ENCODE data around the gene DIAPH2.
A peak's percentile ranks its signal among the peaks of the same experiment; 100 is the strongest.

Gene DIAPH2

GRCh38 chrX:97315939-97316338 is 631.3 kb downstream of the DIAPH2 start:
- no peak for DNase-seq

GRCh38 chrX:97320305-97320704 is 635.7 kb downstream of the DIAPH2 start:
- DNase-seq = no peak

- DNase-seq = no peak
These were observed 637.8 kb downstream of the DIAPH2 start for GRCh38 chrX:97322401-97322800.

- no peak for DNase-seq
These were observed 641.8 kb downstream of the DIAPH2 start for GRCh38 chrX:97326456-97326855.

GRCh38 chrX:97328853-97329390 is 644.3 kb downstream of the DIAPH2 start:
- no peak for DNase-seq

GRCh38 chrX:97330151-97330550 is 645.5 kb downstream of the DIAPH2 start:
- DNase-seq = no peak

- no peak for DNase-seq
These were observed 648.3 kb downstream of the DIAPH2 start for GRCh38 chrX:97332963-97333362.

- DNase-seq = no peak
These were observed 650.2 kb downstream of the DIAPH2 start for GRCh38 chrX:97334850-97335249.

GRCh38 chrX:97344724-97345123 is 660.1 kb downstream of the DIAPH2 start:
- DNase-seq = no peak

GRCh38 chrX:97358941-97359340 is 674.3 kb downstream of the DIAPH2 start:
- no peak for DNase-seq

GRCh38 chrX:97363843-97364242 is 679.2 kb downstream of the DIAPH2 start:
- DNase-seq = no peak

- no peak for DNase-seq
These were observed 681.6 kb downstream of the DIAPH2 start for GRCh38 chrX:97366237-97366636.

- no peak for DNase-seq
These were observed 682.5 kb downstream of the DIAPH2 start for GRCh38 chrX:97367125-97367524.

- DNase-seq = no peak
These were observed 685.3 kb downstream of the DIAPH2 start for GRCh38 chrX:97369947-97370346.

- DNase-seq = peak; percentile 24
These were observed 687.5 kb downstream of the DIAPH2 start for GRCh38 chrX:97372001-97372766.

GRCh38 chrX:97374266-97374665 is 689.6 kb downstream of the DIAPH2 start:
- DNase-seq = no peak

GRCh38 chrX:97380200-97380599 is 695.6 kb downstream of the DIAPH2 start:
- DNase-seq = no peak

- DNase-seq = no peak
These were observed 700.0 kb downstream of the DIAPH2 start for GRCh38 chrX:97384685-97385084.

GRCh38 chrX:97387004-97387403 is 702.4 kb downstream of the DIAPH2 start:
- DNase-seq = no peak

GRCh38 chrX:97389761-97390192 is 705.1 kb downstream of the DIAPH2 start:
- DNase-seq = no peak

GRCh38 chrX:97397371-97397770 is 712.7 kb downstream of the DIAPH2 start:
- no peak for DNase-seq

GRCh38 chrX:97398030-97398551 is 713.4 kb downstream of the DIAPH2 start:
- DNase-seq = no peak

GRCh38 chrX:97399400-97399799 is 714.8 kb downstream of the DIAPH2 start:
- DNase-seq = no peak

- no peak for DNase-seq
These were observed 715.9 kb downstream of the DIAPH2 start for GRCh38 chrX:97400492-97400891.

- DNase-seq = no peak
These were observed 716.5 kb downstream of the DIAPH2 start for GRCh38 chrX:97401154-97401553.

Measured in NCI-H187 treated with DMSO at 0.1 percent for 48 hours (cell line).